ENCODE results near the gene ALKBH7. TPM values are rescaled to one million over a fixed set of nuclear protein-coding genes. Genes with fewer than 3 reads are reported as not detected.

The ALKBH7 gene
- total and polyA plus RNA-seq, 2 of the 13 experiments (the other 11 are each of a cell fraction or from before 2014, with no cell fraction given) = 29.6 to 45.9 TPM

DNA sequence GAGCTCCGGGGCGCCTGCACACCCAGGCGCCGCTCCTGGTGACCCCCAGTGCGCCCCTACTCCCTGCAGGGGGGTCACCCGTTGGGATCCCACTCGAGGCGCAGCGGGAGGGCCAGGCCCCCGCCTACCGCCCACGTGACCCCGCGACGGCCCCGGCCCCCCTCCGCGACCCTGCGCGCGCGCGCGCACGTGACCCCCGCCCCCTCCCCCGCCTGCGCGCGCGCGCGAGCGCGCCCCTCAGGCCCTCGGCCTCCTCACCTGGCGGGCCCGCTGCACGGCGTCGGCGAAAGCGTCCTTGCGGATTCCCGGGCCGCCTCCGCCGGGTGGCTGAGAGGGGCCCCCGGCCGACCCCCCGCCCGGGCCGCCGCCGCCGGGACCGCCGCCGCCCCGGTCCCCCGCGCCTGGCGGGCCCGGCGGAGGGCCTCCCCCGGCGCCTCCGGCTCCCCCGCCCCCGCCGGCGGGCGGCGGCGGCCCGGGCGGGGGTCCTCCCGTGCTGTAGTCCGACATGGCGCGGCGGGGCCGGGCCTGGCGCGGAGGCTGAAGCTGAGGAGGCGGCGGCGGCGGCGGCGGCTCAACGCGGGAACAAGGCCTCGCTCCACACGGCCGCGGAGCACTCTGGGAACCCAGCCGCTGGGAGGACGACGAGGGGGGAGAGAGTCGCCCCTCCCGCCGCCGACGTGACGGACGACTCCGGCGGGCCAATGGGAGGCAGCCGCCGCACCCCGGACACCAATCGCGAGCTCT, 51.8 kb downstream of the ALKBH7 start, which contains the start of gene KHSRP (continued):
- TF ChIP-seq, protein P1, sequence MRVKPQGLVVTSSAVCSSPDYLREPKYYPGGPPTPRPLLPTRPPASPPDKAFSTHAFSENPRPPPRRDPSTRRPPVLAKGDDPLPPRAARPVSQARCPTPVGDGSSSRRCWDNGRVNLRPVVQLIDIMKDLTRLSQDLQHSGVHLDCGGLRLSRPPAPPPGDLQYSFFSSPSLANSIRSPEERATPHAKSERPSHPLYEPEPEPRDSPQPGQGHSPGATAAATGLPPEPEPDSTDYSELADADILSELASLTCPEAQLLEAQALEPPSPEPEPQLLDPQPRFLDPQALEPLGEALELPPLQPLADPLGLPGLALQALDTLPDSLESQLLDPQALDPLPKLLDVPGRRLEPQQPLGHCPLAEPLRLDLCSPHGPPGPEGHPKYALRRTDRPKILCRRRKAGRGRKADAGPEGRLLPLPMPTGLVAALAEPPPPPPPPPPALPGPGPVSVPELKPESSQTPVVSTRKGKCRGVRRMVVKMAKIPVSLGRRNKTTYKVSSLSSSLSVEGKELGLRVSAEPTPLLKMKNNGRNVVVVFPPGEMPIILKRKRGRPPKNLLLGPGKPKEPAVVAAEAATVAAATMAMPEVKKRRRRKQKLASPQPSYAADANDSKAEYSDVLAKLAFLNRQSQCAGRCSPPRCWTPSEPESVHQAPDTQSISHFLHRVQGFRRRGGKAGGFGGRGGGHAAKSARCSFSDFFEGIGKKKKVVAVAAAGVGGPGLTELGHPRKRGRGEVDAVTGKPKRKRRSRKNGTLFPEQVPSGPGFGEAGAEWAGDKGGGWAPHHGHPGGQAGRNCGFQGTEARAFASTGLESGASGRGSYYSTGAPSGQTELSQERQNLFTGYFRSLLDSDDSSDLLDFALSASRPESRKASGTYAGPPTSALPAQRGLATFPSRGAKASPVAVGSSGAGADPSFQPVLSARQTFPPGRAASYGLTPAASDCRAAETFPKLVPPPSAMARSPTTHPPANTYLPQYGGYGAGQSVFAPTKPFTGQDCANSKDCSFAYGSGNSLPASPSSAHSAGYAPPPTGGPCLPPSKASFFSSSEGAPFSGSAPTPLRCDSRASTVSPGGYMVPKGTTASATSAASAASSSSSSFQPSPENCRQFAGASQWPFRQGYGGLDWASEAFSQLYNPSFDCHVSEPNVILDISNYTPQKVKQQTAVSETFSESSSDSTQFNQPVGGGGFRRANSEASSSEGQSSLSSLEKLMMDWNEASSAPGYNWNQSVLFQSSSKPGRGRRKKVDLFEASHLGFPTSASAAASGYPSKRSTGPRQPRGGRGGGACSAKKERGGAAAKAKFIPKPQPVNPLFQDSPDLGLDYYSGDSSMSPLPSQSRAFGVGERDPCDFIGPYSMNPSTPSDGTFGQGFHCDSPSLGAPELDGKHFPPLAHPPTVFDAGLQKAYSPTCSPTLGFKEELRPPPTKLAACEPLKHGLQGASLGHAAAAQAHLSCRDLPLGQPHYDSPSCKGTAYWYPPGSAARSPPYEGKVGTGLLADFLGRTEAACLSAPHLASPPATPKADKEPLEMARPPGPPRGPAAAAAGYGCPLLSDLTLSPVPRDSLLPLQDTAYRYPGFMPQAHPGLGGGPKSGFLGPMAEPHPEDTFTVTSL (CRISPR knock-in tag; IDR thresholded peaks at IDR 0.05; ENCODE audit: borderline replicate concordance) = no peak
- TF ChIP-seq BRCA1 (CRISPR knock-in tag; IDR thresholded peaks at IDR 0.05) (no peak), ATRX (CRISPR knock-in tag; IDR thresholded peaks at IDR 0.05; ENCODE audit: borderline replicate concordance) (no peak), TAF1 (CRISPR knock-in tag; IDR thresholded peaks at IDR 0.05) (peak; percentile 58), ZNF839 (CRISPR knock-in tag; IDR thresholded peaks at IDR 0.05; ENCODE audit: borderline replicate concordance) (no peak), MYC (CRISPR knock-in tag; IDR thresholded peaks at IDR 0.05; ENCODE audit: borderline replicate concordance) (peak; percentile 71; the same call in 1 of the 2 replicates), KDM5A (IDR thresholded peaks at IDR 0.05; ENCODE audit: borderline replicate concordance, low read length) (no peak), ZNF564 (CRISPR knock-in tag; IDR thresholded peaks at IDR 0.05) (0 out of 2 replicates have a peak, but pooled peaks have one; percentile 38), GLI4 (CRISPR knock-in tag; IDR thresholded peaks at IDR 0.05; ENCODE audit: borderline replicate concordance) (no peak), ATF7 (IDR thresholded peaks at IDR 0.05) (no peak), ATF7 (CRISPR knock-in tag; IDR thresholded peaks at IDR 0.05) (no peak), POLR2A (IDR thresholded peaks at IDR 0.05; ENCODE audit: insufficient read depth in 1 of 2, low read depth in 2 of 2, low read length in 2 of 2) (peak in 1 of 2 experiments; percentile 81; a peak in 2 of 4 replicates), ATF1 (CRISPR knock-in tag; IDR thresholded peaks at IDR 0.05) (no peak), POGZ (CRISPR knock-in tag; IDR thresholded peaks at IDR 0.05) (0 out of 2 replicates have a peak, but pooled peaks have one; percentile 8)
- TF ChIP-seq, protein P2, sequence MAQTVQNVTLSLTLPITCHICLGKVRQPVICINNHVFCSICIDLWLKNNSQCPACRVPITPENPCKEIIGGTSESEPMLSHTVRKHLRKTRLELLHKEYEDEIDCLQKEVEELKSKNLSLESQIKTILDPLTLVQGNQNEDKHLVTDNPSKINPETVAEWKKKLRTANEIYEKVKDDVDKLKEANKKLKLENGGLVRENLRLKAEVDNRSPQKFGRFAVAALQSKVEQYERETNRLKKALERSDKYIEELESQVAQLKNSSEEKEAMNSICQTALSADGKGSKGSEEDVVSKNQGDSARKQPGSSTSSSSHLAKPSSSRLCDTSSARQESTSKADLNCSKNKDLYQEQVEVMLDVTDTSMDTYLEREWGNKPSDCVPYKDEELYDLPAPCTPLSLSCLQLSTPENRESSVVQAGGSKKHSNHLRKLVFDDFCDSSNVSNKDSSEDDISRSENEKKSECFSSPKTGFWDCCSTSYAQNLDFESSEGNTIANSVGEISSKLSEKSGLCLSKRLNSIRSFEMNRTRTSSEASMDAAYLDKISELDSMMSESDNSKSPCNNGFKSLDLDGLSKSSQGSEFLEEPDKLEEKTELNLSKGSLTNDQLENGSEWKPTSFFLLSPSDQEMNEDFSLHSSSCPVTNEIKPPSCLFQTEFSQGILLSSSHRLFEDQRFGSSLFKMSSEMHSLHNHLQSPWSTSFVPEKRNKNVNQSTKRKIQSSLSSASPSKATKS (CRISPR knock-in tag; IDR thresholded peaks at IDR 0.05) = no peak
- TF ChIP-seq, protein P3, sequence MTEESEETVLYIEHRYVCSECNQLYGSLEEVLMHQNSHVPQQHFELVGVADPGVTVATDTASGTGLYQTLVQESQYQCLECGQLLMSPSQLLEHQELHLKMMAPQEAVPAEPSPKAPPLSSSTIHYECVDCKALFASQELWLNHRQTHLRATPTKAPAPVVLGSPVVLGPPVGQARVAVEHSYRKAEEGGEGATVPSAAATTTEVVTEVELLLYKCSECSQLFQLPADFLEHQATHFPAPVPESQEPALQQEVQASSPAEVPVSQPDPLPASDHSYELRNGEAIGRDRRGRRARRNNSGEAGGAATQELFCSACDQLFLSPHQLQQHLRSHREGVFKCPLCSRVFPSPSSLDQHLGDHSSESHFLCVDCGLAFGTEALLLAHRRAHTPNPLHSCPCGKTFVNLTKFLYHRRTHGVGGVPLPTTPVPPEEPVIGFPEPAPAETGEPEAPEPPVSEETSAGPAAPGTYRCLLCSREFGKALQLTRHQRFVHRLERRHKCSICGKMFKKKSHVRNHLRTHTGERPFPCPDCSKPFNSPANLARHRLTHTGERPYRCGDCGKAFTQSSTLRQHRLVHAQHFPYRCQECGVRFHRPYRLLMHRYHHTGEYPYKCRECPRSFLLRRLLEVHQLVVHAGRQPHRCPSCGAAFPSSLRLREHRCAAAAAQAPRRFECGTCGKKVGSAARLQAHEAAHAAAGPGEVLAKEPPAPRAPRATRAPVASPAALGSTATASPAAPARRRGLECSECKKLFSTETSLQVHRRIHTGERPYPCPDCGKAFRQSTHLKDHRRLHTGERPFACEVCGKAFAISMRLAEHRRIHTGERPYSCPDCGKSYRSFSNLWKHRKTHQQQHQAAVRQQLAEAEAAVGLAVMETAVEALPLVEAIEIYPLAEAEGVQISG (CRISPR knock-in tag; IDR thresholded peaks at IDR 0.05) = peak; percentile 50
- TF ChIP-seq, protein P4, sequence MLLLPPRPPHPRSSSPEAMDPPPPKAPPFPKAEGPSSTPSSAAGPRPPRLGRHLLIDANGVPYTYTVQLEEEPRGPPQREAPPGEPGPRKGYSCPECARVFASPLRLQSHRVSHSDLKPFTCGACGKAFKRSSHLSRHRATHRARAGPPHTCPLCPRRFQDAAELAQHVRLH (CRISPR knock-in tag; IDR thresholded peaks at IDR 0.05; ENCODE audit: borderline replicate concordance, low read depth) = no peak
